AG04450 (cell line): ENCODE measurements around the gene SPINK9. TPM values are rescaled to one million over a fixed set of nuclear protein-coding genes. Genes with fewer than 3 reads are reported as not detected.

ENCODE experiments used
- polyA plus RNA-seq: library from polyadenylated mRNA; depleted of rRNA; stranded (reverse); fragments of >200 nt; gene quantifications from 2 replicates; pipeline ENCODE4 v1.2.3, GENCODE V29; 2011; rRNA removed
- small RNA-seq: library from RNA; depleted of rRNA; stranded (forward); fragments of <200 nt; gene quantifications from one replicate; pipeline ENCODE3, GENCODE V24; 2012; ENCODE audit warnings: low read depth; ENCODE audit not compliant: insufficient read length

Gene SPINK9
- polyA plus RNA-seq, 1 experiment, result not detected

Small RNAs within 50 kb of the gene (small RNA-seq; reads per million reads assigned to genes)
- gene RF00017, result not detected

Other genes starting within 250 kb of the SPINK9 start
- not detected in 2 replicates for gene SPINK14, start 167.0 kb upstream of the SPINK9 start, polyA plus RNA-seq
- not detected in 2 replicates for gene SPINK6, start 132.5 kb upstream of the SPINK9 start, polyA plus RNA-seq
- not detected in 2 replicates for gene MARCOL, start 97.0 kb upstream of the SPINK9 start, polyA plus RNA-seq
- not detected in 2 replicates for gene SPINK13, start 66.8 kb upstream of the SPINK9 start, polyA plus RNA-seq
- not detected in 2 replicates for gene SPINK7, start 23.1 kb upstream of the SPINK9 start, polyA plus RNA-seq
- 40.9 and 42.5 TPM in 2 replicates for gene FBXO38, start 48.4 kb downstream of the SPINK9 start, polyA plus RNA-seq